PC-3 (cell line): ENCODE measurements around the gene MIAT. TPM values are rescaled to one million over a fixed set of nuclear protein-coding genes. Genes with fewer than 3 reads are reported as not detected.

Experiments used
- ATAC-seq: fragments of 200-7000 bp; cut with Tn5 transposase; 2 replicates; pipeline ENCODE4 v1.9.1; 2020; ENCODE audit warnings: mild to moderate bottlenecking, moderate library complexity
- BruUV-seq: library from RNA; stranded (reverse); fragments of 400-500 nt; replicated peaks from 2 replicates; lab custom pipeline; 2021; lab: Mats Ljungman, UMichigan
- CTCF ChIA-PET: fragments of 300-600 bp; sonication (Branson Sonifier 250); formaldehyde crosslinking; loops from one replicate; lab custom pipeline; 2022; ENCODE audit warnings: antibody characterized with exemption; lab: Charles Lee
- POLR2A ChIA-PET: fragments of 300-600 bp; sonication (Branson Sonifier 250); formaldehyde crosslinking; loops from one replicate; lab custom pipeline; 2022; ENCODE audit warnings: antibody characterized with exemption; ENCODE audit not compliant: unreplicated experiment; lab: Charles Lee
- DNase-seq: peaks from one replicate; pipeline ENCODE4 v3.0.0-alpha.2; 2015
- H2AFZ ChIP-seq: fragments of 300-600 bp; sonication (generic); 2 replicates; pipeline ENCODE4 v1.6.0; 2016; ENCODE audit warnings: antibody characterized with exemption, low read length
- H3F3A ChIP-seq: fragments of 300-600 bp; sonication (generic); one replicate; pipeline ENCODE4 v1.6.0; 2017; ENCODE audit warnings: antibody characterized with exemption, low read length, control low read depth, mild to moderate bottlenecking; ENCODE audit not compliant: unreplicated experiment
- H3K27ac ChIP-seq: fragments of 300-600 bp; sonication (generic); 2 replicates; pipeline ENCODE4 v1.5.1; 2016; ENCODE audit warnings: mild to moderate bottlenecking, low read length
- H3K27me3 ChIP-seq: fragments of 300-600 bp; sonication (generic); 2 replicates; pipeline ENCODE4 v1.6.1; 2016; ENCODE audit warnings: low read length, mixed read lengths
- H3K36me3 ChIP-seq: fragments of 300-600 bp; sonication (generic); 2 replicates; pipeline ENCODE4 v1.6.1; 2016; ENCODE audit warnings: low read depth, mixed run types, low read length, mixed read lengths
- H3K4me1 ChIP-seq: fragments of 300-600 bp; sonication (generic); 2 replicates; pipeline ENCODE4 v1.5.1; 2016; ENCODE audit warnings: low read length; ENCODE audit not compliant: insufficient read depth
- H3K4me2 ChIP-seq: fragments of 300-600 bp; sonication (generic); 2 replicates; pipeline ENCODE4 v1.6.0; 2016; ENCODE audit warnings: low read length
- H3K4me3 ChIP-seq: fragments of 300-600 bp; sonication (generic); 2 replicates; pipeline ENCODE4 v1.5.1; 2016; ENCODE audit warnings: mild to moderate bottlenecking, low read length, mixed read lengths
- H3K79me2 ChIP-seq: fragments of 300-600 bp; sonication (generic); 2 replicates; pipeline ENCODE4 v1.6.1; 2017; ENCODE audit warnings: low read length, mixed read lengths
- H3K9ac ChIP-seq: fragments of 300-600 bp; sonication (generic); 2 replicates; pipeline ENCODE4 v1.6.0; 2016; ENCODE audit warnings: mild to moderate bottlenecking, low read length
- H3K9me2 ChIP-seq: fragments of 300-600 bp; sonication (generic); replicated peaks from 2 replicates; pipeline ENCODE4 v1.6.1; 2016; ENCODE audit warnings: mixed run types, low read length, mixed read lengths
- H3K9me3 ChIP-seq: fragments of 300-600 bp; sonication (generic); 2 replicates; pipeline ENCODE4 v1.6.1; 2016; ENCODE audit warnings: low read length, mixed read lengths
- H4K20me1 ChIP-seq: fragments of 300-600 bp; sonication (generic); 2 replicates; pipeline ENCODE4 v1.6.1; 2016; ENCODE audit warnings: low read length, mixed read lengths
- EZH2 ChIP-seq: fragments of 300-600 bp; sonication (generic); IDR thresholded peaks from one replicate; pipeline ENCODE4 v1.6.1; 2017; ENCODE audit warnings: antibody characterized with exemption, mild to moderate bottlenecking, low read length; ENCODE audit not compliant: unreplicated experiment
- EZH2phosphoT487 ChIP-seq: fragments of 300-600 bp; sonication (generic); IDR thresholded peaks from 2 replicates; pipeline ENCODE4 v1.6.1; 2018; ENCODE audit warnings: mild to moderate bottlenecking, antibody characterized with exemption, low read length, borderline replicate concordance
- intact Hi-C: fragments of 100-400 bp; cut with micrococcal nuclease; formaldehyde crosslinking; loops from 2 replicates; pipeline ENCODE4 v1.9.0; 2023
- total RNA-seq: library from RNA; depleted of rRNA; stranded (reverse); fragments of >200 nt; gene quantifications from 2 replicates; pipeline ENCODE4 v1.2.3, GENCODE V29; 2014
- TF ChIP-seq, protein P1 (sequence below): fragments of 300-600 bp; sonication (generic); conservative IDR thresholded peaks from 2 replicates; pipeline ENCODE4 v1.5.1; 2017; ENCODE audit warnings: antibody characterized with exemption, low read depth, mild to moderate bottlenecking, low read length

The MIAT gene
- total RNA-seq, 1 experiment from 2014 or later, result 0.15 TPM

DNA sequence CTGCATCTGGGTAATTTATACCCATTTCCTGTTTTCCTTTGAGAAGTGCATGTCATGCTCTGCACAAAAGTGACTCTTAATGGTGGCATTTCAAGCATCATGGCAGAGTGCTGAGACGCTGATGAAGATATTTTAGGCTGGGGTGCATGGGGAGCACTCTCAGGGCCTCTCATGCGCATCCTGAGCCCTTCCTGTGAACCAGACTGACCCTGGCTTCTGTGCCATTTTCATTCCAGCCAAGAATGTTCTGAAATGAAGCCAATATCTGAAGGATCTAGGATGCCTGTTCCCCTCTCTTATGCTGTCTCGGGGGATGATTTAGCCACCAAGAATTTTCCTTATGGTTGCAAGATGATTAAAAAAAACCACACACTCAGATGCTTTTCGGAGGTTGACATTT is 61.5 kb downstream of the MIAT start:
- DNase-seq (peak; percentile 23), ATAC-seq (no peak)
- intact Hi-C loops, result no loop called here
- no peak overlapping the region for H2AFZ ChIP-seq
- H3K79me2 ChIP-seq, result no peaks in the 10 kb centered on the region
- no peak overlapping the region for H3K4me2 ChIP-seq
- no peaks in the 10 kb centered on the region; the same call in 1 of the 2 replicates for H3K4me1 ChIP-seq
- ChIA-PET POLR2A (no interaction called here), CTCF (no interaction called here)
- no peak overlapping the region for H3K9ac ChIP-seq
- H3K36me3 ChIP-seq, result no peaks in the 10 kb centered on the region
- H3F3A ChIP-seq, result no peaks in the 10 kb centered on the region
- no peaks in the 10 kb centered on the region for H3K27me3 ChIP-seq
- H4K20me1 ChIP-seq, result no peaks in the 10 kb centered on the region
- H3K9me2 ChIP-seq, result no peaks in the 10 kb centered on the region
- BruUV-seq, result no TSS peak
- no peak overlapping the region for H3K27ac ChIP-seq
- TF ChIP-seq, protein P1, sequence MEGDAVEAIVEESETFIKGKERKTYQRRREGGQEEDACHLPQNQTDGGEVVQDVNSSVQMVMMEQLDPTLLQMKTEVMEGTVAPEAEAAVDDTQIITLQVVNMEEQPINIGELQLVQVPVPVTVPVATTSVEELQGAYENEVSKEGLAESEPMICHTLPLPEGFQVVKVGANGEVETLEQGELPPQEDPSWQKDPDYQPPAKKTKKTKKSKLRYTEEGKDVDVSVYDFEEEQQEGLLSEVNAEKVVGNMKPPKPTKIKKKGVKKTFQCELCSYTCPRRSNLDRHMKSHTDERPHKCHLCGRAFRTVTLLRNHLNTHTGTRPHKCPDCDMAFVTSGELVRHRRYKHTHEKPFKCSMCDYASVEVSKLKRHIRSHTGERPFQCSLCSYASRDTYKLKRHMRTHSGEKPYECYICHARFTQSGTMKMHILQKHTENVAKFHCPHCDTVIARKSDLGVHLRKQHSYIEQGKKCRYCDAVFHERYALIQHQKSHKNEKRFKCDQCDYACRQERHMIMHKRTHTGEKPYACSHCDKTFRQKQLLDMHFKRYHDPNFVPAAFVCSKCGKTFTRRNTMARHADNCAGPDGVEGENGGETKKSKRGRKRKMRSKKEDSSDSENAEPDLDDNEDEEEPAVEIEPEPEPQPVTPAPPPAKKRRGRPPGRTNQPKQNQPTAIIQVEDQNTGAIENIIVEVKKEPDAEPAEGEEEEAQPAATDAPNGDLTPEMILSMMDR, result no peak
- no peak for TF ChIP-seq EZH2
- TF ChIP-seq EZH2phosphoT487, result no peak
- no peak overlapping the region for H3K4me3 ChIP-seq
- H3K9me3 ChIP-seq, result no peaks in the 10 kb centered on the region

DNA sequence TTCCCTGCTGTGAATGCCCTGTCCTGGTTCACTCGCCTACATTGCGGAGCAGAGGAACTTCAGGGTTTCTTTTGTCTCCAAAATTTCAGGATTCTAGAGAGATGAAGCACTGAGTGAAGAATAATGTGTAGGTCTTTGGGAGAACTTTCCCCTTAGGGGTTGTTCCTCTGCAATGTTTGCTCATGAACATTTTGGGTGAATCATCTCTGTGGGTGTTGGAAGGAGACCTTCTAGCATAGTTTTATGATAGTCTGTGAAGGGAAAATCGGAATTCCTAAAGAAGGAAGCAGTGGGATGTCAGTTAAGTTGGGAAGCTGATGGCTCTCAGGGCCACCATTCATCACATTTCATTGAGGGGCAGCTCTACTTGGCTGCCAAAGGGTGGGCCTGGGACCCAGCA is 64.8 kb downstream of the MIAT start:
- Histone ChIP-seq H3K4me3 (no peak overlapping the region), H3K27ac (no peak overlapping the region), H3K4me2 (no peak overlapping the region), H4K20me1 (no peaks in the 10 kb centered on the region), H3K9ac (no peak overlapping the region), H3K9me3 (no peaks in the 10 kb centered on the region), H3K9me2 (no peaks in the 10 kb centered on the region), H3F3A (no peaks in the 10 kb centered on the region), H2AFZ (no peak overlapping the region), H3K4me1 (no peaks in the 10 kb centered on the region; the same call in 1 of the 2 replicates), H3K27me3 (no peaks in the 10 kb centered on the region), H3K79me2 (no peaks in the 10 kb centered on the region), H3K36me3 (no peaks in the 10 kb centered on the region)
- ChIA-PET CTCF (no interaction called here), POLR2A (no interaction called here)
- intact Hi-C loops, result no loop called here
- peak; percentile 40 for DNase-seq
- TF ChIP-seq EZH2phosphoT487, result no peak
- TF ChIP-seq, protein P1, result no peak
- TF ChIP-seq EZH2, result no peak
- no TSS peak for BruUV-seq
- ATAC-seq, result peak; percentile 67

DNA sequence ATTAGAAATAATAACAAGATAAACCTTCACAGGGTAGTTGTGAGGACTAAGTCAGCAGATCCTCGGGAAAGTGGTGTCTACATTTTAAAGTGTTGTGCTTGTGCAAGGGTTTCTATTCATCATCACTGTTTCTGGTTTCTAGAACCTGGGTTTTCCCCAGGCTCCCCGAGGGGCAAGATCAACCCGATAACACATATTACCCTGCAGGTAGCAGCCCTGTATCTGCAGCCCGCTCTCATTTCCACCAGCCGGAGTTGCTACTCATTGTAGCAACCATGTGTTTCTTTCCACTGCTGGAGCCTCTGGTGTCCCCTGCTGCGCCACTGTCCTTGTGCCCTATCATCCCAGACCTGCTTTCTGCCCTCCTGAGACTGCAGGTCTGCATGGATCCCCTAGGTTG is 67.0 kb downstream of the MIAT start:
- DNase-seq (no peak), ATAC-seq (no peak)
- no peaks in the 10 kb centered on the region for H3K9me2 ChIP-seq
- H3K9ac ChIP-seq, result no peak overlapping the region
- no peaks in the 10 kb centered on the region for H3F3A ChIP-seq
- no peak overlapping the region for H2AFZ ChIP-seq
- H3K9me3 ChIP-seq, result no peaks in the 10 kb centered on the region
- no TSS peak for BruUV-seq
- intact Hi-C loops, result no loop called here
- no peak overlapping the region for H3K4me3 ChIP-seq
- H3K36me3 ChIP-seq, result no peaks in the 10 kb centered on the region
- H3K27me3 ChIP-seq, result no peaks in the 10 kb centered on the region
- H3K4me1 ChIP-seq, result no peaks in the 10 kb centered on the region; the same call in 1 of the 2 replicates
- no peaks in the 10 kb centered on the region for H4K20me1 ChIP-seq
- ChIA-PET POLR2A (no interaction called here), CTCF (no interaction called here)
- no peak overlapping the region for H3K27ac ChIP-seq
- H3K4me2 ChIP-seq, result no peak overlapping the region
- no peaks in the 10 kb centered on the region for H3K79me2 ChIP-seq
- TF ChIP-seq EZH2 (no peak), EZH2phosphoT487 (no peak)
- TF ChIP-seq, protein P1, result no peak
